ENCODE results near the gene DDN.

DNA sequence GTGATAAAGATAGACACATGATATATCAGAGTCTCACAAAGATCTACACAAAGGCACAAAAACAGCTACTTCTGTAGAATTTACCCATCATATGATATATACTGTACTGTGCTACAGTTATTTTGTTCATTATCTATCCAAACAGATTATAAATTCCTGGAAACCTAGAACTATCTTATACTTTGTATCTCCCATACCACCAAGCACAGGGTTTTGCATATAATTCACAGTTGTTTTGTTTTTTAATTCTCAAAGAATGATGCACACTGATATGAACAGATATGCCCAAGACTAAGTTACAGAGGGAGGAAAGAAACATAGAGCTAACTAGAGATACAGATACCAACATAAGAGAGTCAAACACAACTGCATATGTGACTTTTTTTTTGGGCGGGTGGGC is 16.0 kb upstream of the DDN start:
- TF ChIP-seq, protein P1, sequence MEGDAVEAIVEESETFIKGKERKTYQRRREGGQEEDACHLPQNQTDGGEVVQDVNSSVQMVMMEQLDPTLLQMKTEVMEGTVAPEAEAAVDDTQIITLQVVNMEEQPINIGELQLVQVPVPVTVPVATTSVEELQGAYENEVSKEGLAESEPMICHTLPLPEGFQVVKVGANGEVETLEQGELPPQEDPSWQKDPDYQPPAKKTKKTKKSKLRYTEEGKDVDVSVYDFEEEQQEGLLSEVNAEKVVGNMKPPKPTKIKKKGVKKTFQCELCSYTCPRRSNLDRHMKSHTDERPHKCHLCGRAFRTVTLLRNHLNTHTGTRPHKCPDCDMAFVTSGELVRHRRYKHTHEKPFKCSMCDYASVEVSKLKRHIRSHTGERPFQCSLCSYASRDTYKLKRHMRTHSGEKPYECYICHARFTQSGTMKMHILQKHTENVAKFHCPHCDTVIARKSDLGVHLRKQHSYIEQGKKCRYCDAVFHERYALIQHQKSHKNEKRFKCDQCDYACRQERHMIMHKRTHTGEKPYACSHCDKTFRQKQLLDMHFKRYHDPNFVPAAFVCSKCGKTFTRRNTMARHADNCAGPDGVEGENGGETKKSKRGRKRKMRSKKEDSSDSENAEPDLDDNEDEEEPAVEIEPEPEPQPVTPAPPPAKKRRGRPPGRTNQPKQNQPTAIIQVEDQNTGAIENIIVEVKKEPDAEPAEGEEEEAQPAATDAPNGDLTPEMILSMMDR (optimal IDR thresholded peaks at IDR 0.05 in 1 of 3, IDR thresholded peaks at IDR 0.05 in 1 of 3, conservative IDR thresholded peaks at IDR 0.05 in 1 of 3; ENCODE audit: extremely low read depth in 1 of 3, insufficient read depth in 2 of 3, low read length in 3 of 3): no peak
- no peak for TF ChIP-seq EZH2 (IDR thresholded peaks at IDR 0.05; ENCODE audit: low read length)

Data from keratinocyte (primary cell).